SH-SY5Y (cell line): ENCODE measurements around the gene OR5AU1.

Source experiments
- GATA2 ChIP-seq: IDR thresholded peaks from 2 replicates; pipeline ENCODE4 v1.6.1; 2011; ENCODE audit warnings: mild to moderate bottlenecking, low read depth, low read length
- GATA3 ChIP-seq: IDR thresholded peaks from 2 replicates; pipeline ENCODE4 v1.6.1; 2011; ENCODE audit warnings: low read depth, mild to moderate bottlenecking, low read length, moderate library complexity

DNA sequence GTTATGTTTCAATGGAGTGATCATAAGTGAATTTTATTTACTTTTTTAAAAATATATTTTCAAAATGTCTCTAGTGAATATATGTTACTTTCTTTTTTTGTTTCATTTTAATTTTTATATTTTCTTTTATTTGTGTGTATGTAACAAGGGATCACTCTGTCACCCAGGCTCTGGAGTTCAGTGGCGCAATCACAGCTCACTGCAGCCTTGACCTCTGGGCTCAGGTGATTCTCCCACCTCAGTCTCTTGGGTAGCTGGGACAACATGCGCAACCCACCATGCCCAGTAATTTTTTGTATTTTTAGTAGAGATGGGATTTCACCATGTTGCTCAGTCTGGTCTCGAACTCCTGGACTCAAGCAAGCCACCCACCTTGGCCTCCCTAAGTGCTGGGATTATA, 36.9 kb downstream of the OR5AU1 start:
- TF ChIP-seq GATA3: no peak
- TF ChIP-seq GATA2: no peak
